Epithelial cell of prostate (primary cell): ENCODE measurements around the gene ATOSA.

ENCODE experiments used
- DNase-seq: peaks from one replicate; pipeline ENCODE4 v3.0.0-alpha.2; 2011; ENCODE audit warnings: low read depth, low spot score
- H3K27ac ChIP-seq: fragments of 450-650 bp; 2 replicates; pipeline ENCODE4 v1.5.1; 2017; ENCODE audit warnings: mild to moderate bottlenecking

ATOSA gene

GRCh38 chr15:52679232-52680040 is at the start of gene ATOSA:
ATOSA (minus strand) TSS chr15:52679388; CDS start chr15:52678021, 1,367 bp downstream.
- peak; percentile 55 for DNase-seq
- peak within 1 kb of the TSS; percentile 85 for H3K27ac ChIP-seq

- peak overlapping the region; percentile 63 for H3K27ac ChIP-seq
- no peak for DNase-seq
Observed at GRCh38 chr15:52728899-52729298, 49.7 kb upstream of the ATOSA start.

DNA sequence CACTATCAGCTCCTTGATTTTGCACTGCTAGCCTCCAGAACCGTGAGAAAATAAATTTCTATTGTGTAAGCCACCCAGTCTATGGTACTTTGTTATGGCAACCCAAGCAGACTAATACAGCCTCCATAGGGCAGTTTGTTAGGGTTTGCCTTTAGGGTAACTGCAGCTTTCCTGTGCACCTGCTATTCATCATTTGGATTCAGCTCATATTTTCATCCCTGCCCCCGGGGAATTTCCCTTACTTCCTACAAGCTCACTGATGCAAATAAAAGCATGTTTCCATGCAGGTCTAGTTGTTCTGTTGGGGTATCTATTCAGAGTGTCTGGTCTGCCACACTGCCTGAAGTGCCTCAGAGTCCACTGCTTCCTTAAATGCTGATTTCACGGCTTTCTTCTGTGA is 48.6 kb upstream of the ATOSA start:
- peak overlapping the region; percentile 63 for H3K27ac ChIP-seq
- no peak for DNase-seq

DNA sequence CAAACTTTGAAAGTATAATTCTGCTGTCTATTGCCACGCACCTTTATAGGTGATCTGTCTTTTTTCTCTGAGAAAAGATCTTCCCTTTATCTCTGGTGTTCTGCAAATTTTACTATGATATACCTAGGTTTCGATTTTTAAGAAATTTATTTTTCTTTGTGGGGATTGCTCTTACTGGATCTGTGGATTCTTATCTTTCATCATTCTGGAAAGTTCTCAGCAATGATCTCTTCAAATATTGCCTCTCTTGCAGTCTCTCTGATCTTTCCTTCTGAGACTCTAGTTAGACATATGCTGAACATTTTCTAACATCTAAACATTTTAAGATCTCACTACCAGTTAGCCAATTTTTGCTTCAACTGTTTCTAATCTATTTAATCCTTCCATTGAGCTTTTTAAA is 47.0 kb upstream of the ATOSA start:
- no peak overlapping the region for H3K27ac ChIP-seq
- no peak for DNase-seq

DNA sequence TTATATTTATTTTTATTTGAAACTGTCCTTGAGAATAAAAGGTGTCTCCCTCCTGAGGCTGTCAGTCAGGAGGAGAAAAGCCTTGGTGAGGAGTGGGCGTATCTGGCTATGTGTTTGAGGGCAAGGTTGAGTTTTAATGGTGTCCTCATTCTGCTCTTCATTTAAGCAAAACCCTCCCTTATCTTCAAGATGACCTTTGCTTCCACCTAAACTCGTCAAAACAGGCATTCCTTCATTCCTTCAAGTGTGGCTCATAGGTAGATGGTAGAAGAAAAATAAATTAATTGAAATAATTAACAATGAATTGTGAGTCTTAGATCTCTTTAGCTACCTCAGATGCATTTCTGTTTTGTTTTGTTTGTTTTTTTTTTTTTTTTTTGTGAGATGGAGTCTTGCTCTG is 39.4 kb upstream of the ATOSA start:
- no peak overlapping the region for H3K27ac ChIP-seq
- DNase-seq, result no peak

DNA sequence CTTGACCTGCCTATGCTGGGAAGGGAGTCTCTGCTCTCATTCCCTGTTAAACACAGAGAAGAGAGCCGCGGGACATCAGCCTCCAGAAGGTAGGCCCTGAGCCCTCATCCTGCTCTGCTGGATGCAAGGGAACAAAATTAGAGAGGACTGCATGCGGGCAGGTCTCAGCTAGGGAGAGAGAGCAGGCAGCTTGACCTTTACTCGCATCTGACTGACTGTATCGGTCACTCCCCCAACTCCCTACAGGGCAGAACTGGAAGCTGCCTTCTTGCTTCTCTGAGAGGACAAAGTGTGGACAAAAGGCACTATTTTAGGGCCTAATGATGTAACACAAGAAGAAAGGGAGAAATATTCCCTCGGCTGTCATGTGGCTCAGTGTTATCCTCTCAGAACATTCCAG is 38.7 kb upstream of the ATOSA start:
- no peak overlapping the region for H3K27ac ChIP-seq
- no peak for DNase-seq

- DNase-seq, result no peak
- H3K27ac ChIP-seq, result no peak overlapping the region
Observed at GRCh38 chr15:52717481-52717880, 38.3 kb upstream of the ATOSA start.

DNA sequence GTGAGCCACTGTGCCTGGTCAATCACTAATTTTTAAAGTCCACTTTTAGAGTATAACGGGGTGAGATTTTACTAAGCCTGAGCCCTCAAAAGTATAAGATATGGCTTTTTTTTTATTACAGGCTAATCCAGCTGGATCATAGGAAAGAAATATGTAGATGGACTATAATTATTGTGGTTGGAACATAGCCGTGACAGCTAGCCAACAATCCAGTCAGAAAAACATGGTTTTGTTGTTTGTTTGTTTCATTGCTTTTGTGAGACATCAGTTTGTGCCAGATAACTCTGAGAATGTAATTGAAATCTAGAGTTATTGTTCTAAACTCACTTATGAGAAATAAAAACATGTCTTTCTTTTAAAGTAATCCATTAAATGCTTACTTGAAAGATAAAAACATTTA is 37.3 kb upstream of the ATOSA start:
- DNase-seq, result no peak
- H3K27ac ChIP-seq, result no peak overlapping the region

DNA sequence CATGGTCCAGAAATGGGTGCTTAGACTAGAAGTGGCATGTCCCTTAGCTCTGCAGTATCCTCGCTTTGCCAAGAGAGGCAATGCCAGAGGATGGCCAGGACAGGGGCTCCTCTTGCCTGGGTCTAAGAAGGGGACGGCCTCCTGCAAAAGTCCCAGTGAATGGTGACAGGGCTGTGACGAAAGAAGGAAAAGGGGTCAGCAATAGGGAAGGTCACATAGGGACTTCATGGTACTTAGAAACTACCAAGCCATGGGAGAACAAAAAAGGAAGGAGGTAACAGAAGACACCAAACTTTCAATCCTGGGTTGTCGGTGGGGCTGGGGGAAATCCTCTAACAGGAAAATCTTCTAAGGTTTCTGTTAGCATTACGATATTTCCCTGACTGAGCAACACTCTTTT is 36.2 kb upstream of the ATOSA start:
- H3K27ac ChIP-seq, result no peak overlapping the region
- DNase-seq, result no peak

- H3K27ac ChIP-seq, result no peak overlapping the region
- no peak for DNase-seq
Observed at GRCh38 chr15:52714968-52715367, 35.8 kb upstream of the ATOSA start.

DNA sequence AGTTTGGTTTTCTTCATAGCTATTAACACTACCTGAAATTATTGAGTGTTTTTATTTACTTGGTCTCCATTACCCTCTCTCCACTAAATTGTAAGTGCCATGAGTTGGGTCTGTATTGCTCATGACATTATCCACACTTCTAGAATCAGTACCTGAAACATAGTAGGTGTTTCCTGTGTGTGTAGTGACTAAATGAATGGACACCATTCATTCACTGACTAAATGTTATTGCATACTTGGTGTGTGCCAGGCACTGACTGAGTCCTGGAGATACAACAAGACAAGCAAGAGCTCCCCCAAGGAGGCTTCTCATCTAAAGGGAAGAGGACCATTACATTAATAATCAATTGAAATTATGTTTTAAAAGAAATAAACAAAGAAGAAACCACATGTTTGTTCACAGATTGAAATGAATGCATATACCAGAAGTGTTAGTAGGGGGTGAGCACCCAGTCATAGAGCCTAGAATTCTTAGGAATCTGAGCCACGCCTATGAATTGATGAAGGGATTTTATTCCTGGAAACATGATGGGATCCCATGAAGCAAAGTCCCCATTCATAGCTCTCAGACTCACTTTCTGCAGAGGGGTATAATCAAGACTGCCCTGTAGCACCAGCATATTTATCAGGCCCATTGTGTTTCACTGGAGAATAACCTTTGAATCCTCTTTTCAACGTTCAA is 31.7 kb upstream of the ATOSA start:
- no peak for DNase-seq
- peak overlapping the region; percentile 47 for H3K27ac ChIP-seq

- H3K27ac ChIP-seq, result peak overlapping the region; percentile 47
- peak; percentile 48 for DNase-seq
Observed at GRCh38 chr15:52710050-52710707, 31.0 kb upstream of the ATOSA start.

- no peak for DNase-seq
- H3K27ac ChIP-seq, result peak overlapping the region; percentile 47
Observed at GRCh38 chr15:52709187-52709981, 30.2 kb upstream of the ATOSA start.

GRCh38 chr15:52706091-52706490 is 26.9 kb upstream of the ATOSA start:
- no peak overlapping the region for H3K27ac ChIP-seq
- no peak for DNase-seq

- no peak overlapping the region for H3K27ac ChIP-seq
- no peak for DNase-seq
Observed at GRCh38 chr15:52702390-52702789, 23.2 kb upstream of the ATOSA start.

- DNase-seq, result no peak
- no peak overlapping the region for H3K27ac ChIP-seq
Observed at GRCh38 chr15:52699457-52699856, 20.3 kb upstream of the ATOSA start.

DNA sequence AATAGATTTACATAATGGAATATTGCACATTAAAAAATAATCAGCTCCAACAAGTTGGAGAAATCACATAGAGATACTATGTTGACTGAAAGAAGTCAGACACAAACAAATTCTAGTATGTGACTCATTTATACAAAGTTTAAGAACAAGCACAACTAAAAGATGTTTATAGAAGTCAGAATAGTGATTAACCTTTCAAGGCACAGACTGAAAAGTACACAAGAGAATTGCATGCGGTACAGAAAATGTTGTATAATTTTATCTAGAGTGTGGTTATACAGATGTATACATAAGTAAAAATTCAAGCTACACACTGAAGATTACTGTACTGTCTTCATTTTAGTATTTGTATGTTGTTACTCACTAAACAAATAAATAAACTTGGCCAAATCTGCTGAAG is 19.3 kb upstream of the ATOSA start:
- DNase-seq, result no peak
- H3K27ac ChIP-seq, result no peak overlapping the region

GRCh38 chr15:52697051-52697450 is 17.9 kb upstream of the ATOSA start:
- no peak overlapping the region for H3K27ac ChIP-seq
- DNase-seq, result no peak

DNA sequence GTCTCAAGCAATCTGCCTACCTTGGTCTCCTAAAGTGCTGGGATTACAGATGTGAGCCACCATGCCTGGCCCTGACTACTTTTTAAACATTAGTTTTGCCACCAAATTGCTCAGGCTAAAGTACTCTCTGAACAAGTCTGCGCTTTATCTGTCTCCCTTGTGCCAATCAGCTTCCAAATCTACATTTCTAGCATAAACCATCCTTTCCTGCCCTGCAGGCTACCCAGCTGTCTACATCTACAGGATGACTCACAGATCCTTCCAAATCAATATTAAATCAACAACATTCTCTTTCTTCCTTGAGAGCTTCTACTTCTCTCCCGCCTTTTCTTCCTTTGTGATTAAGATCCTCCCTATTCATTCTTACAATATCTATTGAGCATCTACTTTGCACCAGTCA is 16.0 kb upstream of the ATOSA start:
- DNase-seq, result no peak
- no peak overlapping the region for H3K27ac ChIP-seq

DNA sequence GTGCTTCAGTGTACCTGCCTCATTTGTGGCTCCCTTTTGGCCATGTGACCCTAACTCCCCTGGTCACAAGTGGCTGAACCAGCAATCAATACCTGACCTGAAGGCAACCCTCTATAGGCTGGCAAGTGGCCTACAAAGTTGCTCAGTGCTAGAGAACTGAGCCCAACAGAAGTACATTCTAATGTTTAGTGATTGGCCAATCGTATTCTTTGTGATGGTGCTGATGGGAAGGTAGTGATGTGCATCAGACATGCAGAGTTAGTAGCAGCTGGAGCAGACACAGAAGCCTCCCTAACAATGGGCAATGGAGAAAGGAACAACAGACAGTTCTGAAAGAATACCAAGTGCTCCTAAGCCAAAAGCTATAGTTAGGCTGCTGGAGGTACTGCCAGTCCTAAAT is 10.4 kb upstream of the ATOSA start:
- H3K27ac ChIP-seq, result no peak overlapping the region
- DNase-seq, result no peak

- H3K27ac ChIP-seq, result no peak overlapping the region
- DNase-seq, result no peak
Observed at GRCh38 chr15:52683580-52683979, 4.4 kb upstream of the ATOSA start.
